ENCODE measurements around the gene TRIM2. TPM values are rescaled to one million over a fixed set of nuclear protein-coding genes. Genes with fewer than 3 reads are reported as not detected.
A peak's percentile ranks its signal among the peaks of the same experiment; 100 is the strongest.

Gene TRIM2
- total and polyA plus RNA-seq, 4 donors = 126 to 487 (median 173) TPM

DNA sequence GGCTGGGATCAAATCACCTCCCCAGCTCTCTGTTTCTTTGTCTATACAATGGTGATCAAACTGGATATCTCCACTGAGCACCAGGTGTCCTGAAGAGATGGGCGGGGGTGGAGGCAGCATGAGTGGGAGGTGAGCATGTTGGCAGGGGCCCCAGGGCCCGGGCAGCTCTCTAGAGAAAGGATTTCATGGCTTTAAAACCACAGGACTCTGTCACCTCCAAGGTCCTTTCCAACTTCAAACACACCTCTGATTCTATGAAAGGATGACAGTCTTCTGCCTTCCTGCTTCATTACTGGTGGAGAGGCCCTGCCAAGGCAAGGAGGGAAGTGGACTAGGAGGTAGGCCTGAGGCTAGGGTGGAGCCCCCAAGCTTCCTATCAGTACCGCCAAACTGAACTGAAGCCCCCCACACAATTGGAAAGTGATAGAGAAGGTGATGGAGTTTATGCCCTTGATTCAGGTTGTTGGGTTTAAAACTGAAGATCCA lies 38.6 kb downstream of the TRIM2 start:
- H3K4me1 ChIP-seq (ENCODE audit: control insufficient read depth, insufficient read depth, low read length) = peaks cover 23% of the 10 kb centered on the region
- H3K27ac ChIP-seq (ENCODE audit: low read depth, low read length) = no peak overlapping the region

DNA sequence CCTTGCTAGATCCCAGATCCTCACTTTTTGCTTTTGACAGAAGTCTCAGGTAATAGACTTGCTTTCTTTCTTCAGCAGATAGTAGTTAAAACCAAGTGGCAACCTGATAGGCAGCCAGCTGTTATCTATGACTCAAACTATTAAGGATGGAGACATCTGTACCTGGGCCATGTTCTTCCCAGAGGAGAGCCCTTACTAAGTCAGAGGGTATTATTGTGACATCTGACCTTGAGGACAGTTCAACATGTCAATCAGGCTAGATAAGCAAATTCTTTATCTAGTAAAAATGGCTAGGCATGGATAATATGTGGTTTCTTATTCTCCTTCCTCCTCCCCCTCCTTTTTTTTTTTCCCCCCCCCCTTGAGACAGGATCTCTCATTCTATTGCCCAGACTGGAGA lies 39.2 kb downstream of the TRIM2 start:
- Histone ChIP-seq H3K4me1 (ENCODE audit: control insufficient read depth, insufficient read depth, low read length) (peaks cover 23% of the 10 kb centered on the region), H3K4me3 (ENCODE audit: low read depth, low read length) (no peak overlapping the region), H3K27me3 (ENCODE audit: control insufficient read depth, insufficient read depth, low read length) (no peaks in the 10 kb centered on the region), H3K36me3 (ENCODE audit: control insufficient read depth, insufficient read depth, low read length) (peaks cover 16% of the 10 kb centered on the region), H3K9me3 (ENCODE audit: control insufficient read depth, insufficient read depth, low read length) (no peaks in the 10 kb centered on the region), H3K27ac (ENCODE audit: low read depth, low read length) (no peak overlapping the region)
- no peak for DNase-seq (ENCODE audit: low read depth in 4 of 6, low spot score in 6 of 6)

More for the DNA sequence above, 38.6 kb downstream of the TRIM2 start:
- WGBS (ENCODE audit: insufficient coverage) = 88% methylated on average over 2 of the region's 3 CpGs
- Histone ChIP-seq H3K27me3 (ENCODE audit: control insufficient read depth, insufficient read depth, low read length) (no peaks in the 10 kb centered on the region), H3K9me3 (ENCODE audit: control insufficient read depth, insufficient read depth, low read length) (no peaks in the 10 kb centered on the region), H3K36me3 (ENCODE audit: control insufficient read depth, insufficient read depth, low read length) (peaks cover 16% of the 10 kb centered on the region), H3K4me3 (ENCODE audit: low read depth, low read length) (no peak overlapping the region)
- no peak for DNase-seq (ENCODE audit: low read depth in 4 of 6, low spot score in 6 of 6)

DNA sequence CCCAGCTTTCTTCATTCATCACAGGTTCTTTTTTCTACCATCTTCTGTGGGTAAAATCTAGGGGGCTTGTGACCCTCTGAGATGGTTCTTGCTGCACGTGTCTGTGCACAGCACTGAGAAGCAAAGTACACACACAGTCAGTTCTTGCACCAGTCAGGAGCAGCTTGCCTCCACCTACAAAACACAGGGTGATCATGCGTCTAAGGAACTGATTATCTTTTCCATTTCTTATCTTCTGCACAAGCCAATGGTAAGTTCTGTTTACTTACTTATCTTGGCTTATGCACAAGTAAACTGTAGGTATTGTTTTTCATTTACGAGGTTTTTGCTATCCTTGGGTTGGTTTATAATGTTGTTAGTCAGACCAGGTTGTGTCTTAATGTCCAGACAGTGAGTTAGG lies 40.7 kb downstream of the TRIM2 start:
- DNase-seq (ENCODE audit: low read depth in 4 of 6, low spot score in 6 of 6) = no peak
- WGBS (ENCODE audit: insufficient coverage) = 33% methylated on average over 1 of the region's 3 CpGs
- no peaks in the 10 kb centered on the region for H3K27me3 ChIP-seq (ENCODE audit: control insufficient read depth, insufficient read depth, low read length)
- no peaks in the 10 kb centered on the region for H3K9me3 ChIP-seq (ENCODE audit: control insufficient read depth, insufficient read depth, low read length)
- H3K36me3 ChIP-seq (ENCODE audit: control insufficient read depth, insufficient read depth, low read length) = peaks cover 12% of the 10 kb centered on the region
- H3K4me3 ChIP-seq (ENCODE audit: low read depth, low read length) = no peak overlapping the region
- H3K27ac ChIP-seq (ENCODE audit: low read depth, low read length) = no peak overlapping the region
- H3K4me1 ChIP-seq (ENCODE audit: control insufficient read depth, insufficient read depth, low read length) = peaks cover 35% of the 10 kb centered on the region

DNA sequence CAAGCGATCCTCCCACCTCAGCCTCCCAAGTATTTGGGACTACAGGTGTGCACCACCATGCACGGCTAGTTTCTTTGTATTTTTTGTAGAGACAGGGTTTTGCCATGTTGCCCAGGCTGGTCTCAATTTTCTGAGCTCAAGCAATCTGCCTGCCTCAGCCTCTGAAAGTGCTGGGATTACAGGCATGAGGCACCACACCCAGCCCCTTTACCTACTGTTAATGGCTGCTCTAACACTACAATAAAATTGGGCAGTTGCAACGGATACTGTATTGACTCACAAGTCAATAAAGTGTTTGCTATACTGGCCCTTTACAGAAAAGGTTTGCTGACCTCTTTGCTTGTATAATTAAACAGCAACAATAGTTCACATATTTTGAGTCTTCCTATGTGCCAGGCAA lies 41.5 kb downstream of the TRIM2 start:
- no peaks in the 10 kb centered on the region for H3K9me3 ChIP-seq (ENCODE audit: control insufficient read depth, insufficient read depth, low read length)
- H3K4me3 ChIP-seq (ENCODE audit: low read depth, low read length) = no peak overlapping the region
- no peak overlapping the region for H3K27ac ChIP-seq (ENCODE audit: low read depth, low read length)
- peaks cover 43% of the 10 kb centered on the region for H3K4me1 ChIP-seq (ENCODE audit: control insufficient read depth, insufficient read depth, low read length)
- no peaks in the 10 kb centered on the region for H3K27me3 ChIP-seq (ENCODE audit: control insufficient read depth, insufficient read depth, low read length)
- DNase-seq (ENCODE audit: low read depth in 4 of 6, low spot score in 6 of 6) = no peak
- no CpG with 5 or more reads among the region's 3 CpGs for WGBS (ENCODE audit: insufficient coverage)
- peaks cover 10% of the 10 kb centered on the region for H3K36me3 ChIP-seq (ENCODE audit: control insufficient read depth, insufficient read depth, low read length)

DNA sequence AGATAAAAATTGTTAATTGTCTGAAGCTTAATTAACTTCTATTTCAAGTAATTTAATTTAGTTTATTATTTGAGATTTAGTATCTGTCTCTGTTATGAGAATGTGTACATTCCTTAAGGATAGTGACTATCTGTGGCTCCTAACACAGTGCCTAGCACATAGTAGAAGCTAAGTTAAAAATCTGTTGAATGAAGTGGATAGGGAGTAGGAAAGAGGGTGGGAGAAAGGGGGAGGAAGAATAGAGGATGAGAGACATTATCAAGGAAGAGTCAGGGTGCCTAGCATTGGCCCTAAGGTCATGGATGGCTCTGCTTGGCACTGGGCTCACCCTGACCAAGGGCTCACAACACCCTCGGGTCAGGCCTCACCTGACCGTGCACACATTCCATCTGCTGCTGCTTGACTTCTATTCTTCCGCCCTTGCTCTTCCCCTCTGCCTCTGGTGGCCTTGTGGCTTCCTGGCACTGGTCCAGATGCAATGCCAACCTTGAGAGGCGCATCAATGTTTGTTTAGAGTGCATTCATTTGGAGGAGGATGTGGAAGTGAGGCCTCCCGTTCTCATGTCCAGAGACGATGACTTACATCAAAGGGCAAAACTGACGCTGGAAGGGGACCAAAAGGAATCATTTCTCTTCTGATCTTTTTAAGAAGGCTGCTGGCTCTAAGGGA lies 42.3 kb downstream of the TRIM2 start:
- no peak overlapping the region for H3K27ac ChIP-seq (ENCODE audit: low read depth, low read length)
- no peaks in the 10 kb centered on the region for H3K27me3 ChIP-seq (ENCODE audit: control insufficient read depth, insufficient read depth, low read length)
- WGBS (ENCODE audit: insufficient coverage) = 45% methylated on average over 7 of the region's 7 CpGs
- no peak overlapping the region for H3K4me3 ChIP-seq (ENCODE audit: low read depth, low read length)
- peaks cover 3% of the 10 kb centered on the region for H3K36me3 ChIP-seq (ENCODE audit: control insufficient read depth, insufficient read depth, low read length)
- no peak for DNase-seq (ENCODE audit: low read depth in 4 of 6, low spot score in 6 of 6)
- H3K4me1 ChIP-seq (ENCODE audit: control insufficient read depth, insufficient read depth, low read length) = peaks cover 36% of the 10 kb centered on the region
- no peaks in the 10 kb centered on the region for H3K9me3 ChIP-seq (ENCODE audit: control insufficient read depth, insufficient read depth, low read length)

DNA sequence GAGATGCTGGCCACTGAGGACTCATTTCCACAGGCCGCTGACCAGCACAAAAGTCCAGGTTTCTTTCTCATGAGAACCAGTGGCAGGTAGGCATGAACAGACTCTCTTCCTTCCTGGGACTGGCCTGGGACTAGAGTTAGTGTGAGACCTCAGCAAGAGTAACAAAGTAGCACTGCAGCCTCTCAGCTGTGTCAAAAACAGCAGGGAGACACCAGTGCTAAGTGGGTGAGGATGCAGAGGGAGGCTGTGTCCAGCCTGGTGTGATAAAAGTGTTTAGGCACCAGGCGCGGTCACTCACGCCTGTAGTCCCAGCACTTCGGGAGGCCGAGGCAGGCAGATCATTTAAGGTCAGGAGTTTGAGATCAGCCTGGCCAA lies 42.9 kb downstream of the TRIM2 start:
- H3K27me3 ChIP-seq (ENCODE audit: control insufficient read depth, insufficient read depth, low read length) = no peaks in the 10 kb centered on the region
- H3K4me3 ChIP-seq (ENCODE audit: low read depth, low read length) = no peak overlapping the region
- no peak for DNase-seq (ENCODE audit: low read depth in 4 of 6, low spot score in 6 of 6)
- WGBS (ENCODE audit: insufficient coverage) = 93% methylated on average over 5 of the region's 6 CpGs
- no peak overlapping the region for H3K27ac ChIP-seq (ENCODE audit: low read depth, low read length)
- peaks cover 3% of the 10 kb centered on the region for H3K36me3 ChIP-seq (ENCODE audit: control insufficient read depth, insufficient read depth, low read length)
- H3K9me3 ChIP-seq (ENCODE audit: control insufficient read depth, insufficient read depth, low read length) = no peaks in the 10 kb centered on the region
- H3K4me1 ChIP-seq (ENCODE audit: control insufficient read depth, insufficient read depth, low read length) = peaks cover 36% of the 10 kb centered on the region

DNA sequence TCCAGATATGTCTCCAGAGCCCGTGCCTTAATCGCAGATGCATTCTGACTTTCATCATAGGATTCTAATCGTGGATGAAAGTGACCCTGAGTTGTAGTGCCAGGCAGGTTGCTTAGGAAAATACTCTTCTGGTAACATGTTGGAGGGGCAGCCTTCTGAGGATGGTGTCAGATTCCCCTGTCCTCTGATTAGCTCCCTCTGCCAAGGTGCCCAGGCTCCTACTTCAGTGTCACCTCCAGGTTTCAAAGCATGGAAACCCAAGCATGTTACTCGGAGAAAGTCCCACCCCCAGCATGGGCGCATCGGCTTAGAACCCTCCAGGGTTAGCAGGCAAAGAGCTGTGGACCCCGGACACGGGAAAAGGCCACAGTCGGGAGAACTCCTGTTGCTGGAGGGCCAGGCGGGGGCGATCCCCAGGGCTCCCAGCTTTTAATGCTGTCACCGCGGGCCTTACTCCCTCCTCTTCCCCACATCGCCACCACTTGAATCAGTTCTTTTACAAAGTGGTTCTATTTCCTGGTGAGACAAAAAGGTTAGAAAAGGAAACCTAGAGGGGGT lies 44.5 kb downstream of the TRIM2 start:
- WGBS (ENCODE audit: insufficient coverage) = 21% methylated on average over 11 of the region's 14 CpGs
- peak overlapping the region; percentile 86 for H3K27ac ChIP-seq (ENCODE audit: low read depth, low read length)
- peak in 1 of 6 donors; percentile 43 for DNase-seq (ENCODE audit: low read depth in 4 of 6, low spot score in 6 of 6)
- peaks cover 28% of the 10 kb centered on the region for H3K4me1 ChIP-seq (ENCODE audit: control insufficient read depth, insufficient read depth, low read length)
- H3K36me3 ChIP-seq (ENCODE audit: control insufficient read depth, insufficient read depth, low read length) = peaks cover 3% of the 10 kb centered on the region
- no peaks in the 10 kb centered on the region for H3K9me3 ChIP-seq (ENCODE audit: control insufficient read depth, insufficient read depth, low read length)
- peak overlapping the region; percentile 46 for H3K4me3 ChIP-seq (ENCODE audit: low read depth, low read length)
- no peaks in the 10 kb centered on the region for H3K27me3 ChIP-seq (ENCODE audit: control insufficient read depth, insufficient read depth, low read length)

DNA sequence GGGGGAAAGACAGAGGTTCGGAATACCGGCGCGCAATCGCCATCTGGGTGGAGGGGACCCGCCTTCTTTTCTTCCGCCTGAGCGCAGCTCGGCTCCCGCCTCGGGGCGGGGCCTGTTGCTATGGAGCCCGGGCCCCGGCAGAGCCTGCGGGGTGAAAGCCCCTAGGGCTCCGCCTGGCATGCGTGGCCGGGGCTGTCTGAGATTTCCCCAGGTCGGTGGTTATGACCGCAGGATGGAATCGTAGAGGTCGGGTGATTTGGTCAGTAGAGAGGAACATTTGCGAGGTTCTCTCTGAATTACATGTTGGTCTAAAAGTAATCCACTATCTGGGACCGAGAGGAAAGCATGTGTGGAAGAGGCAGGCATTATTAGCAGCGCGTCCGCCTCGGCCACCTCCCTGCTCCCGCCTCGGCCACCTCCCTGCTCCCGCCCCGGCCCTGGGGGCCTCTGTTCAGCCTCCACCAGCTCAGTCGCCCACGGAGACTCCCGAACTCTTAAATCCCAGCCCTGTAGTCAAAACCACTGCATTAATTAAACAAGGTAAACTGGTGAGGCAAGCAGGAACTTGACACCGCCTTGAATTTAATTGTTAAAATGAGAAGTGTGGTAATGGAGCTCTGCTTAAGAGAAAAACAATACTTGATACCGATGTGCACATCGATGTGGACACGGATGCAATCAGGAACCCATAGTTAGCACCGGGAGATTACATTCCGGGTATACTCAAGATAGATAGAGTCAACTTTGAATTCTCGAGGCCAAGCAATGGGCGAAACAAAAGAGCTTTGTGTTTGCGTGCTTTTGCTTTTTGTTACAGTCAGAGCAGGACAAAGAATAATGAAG lies 45.2 kb downstream of the TRIM2 start:
- whole genome bisulfite sequencing (ENCODE audit: insufficient coverage) = 3% methylated on average over 40 of the region's 44 CpGs
- peaks cover 31% of the 10 kb centered on the region for H3K4me1 ChIP-seq (ENCODE audit: control insufficient read depth, insufficient read depth, low read length)

DNA sequence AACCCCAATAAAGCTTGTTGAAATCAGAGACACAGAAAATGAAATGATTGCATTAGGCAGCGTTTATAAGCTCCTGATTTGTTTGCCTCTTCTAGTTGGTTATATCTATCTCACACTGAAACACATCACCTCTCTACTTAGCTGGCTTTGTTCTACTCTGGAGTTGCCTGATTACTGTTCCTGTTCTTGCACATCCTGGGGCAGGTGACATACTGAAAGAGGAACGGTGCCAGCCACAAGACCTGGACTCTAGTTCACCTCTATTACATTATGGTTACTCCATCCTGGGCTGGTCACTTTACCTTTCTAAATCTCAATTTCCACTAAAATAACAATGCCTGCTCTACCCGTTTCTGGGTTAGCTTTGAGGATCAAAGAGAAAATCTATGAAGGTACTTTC lies 47.9 kb downstream of the TRIM2 start:
- Histone ChIP-seq H3K9me3 (ENCODE audit: control insufficient read depth, insufficient read depth, low read length) (no peaks in the 10 kb centered on the region), H3K27me3 (ENCODE audit: control insufficient read depth, insufficient read depth, low read length) (no peaks in the 10 kb centered on the region), H3K36me3 (ENCODE audit: control insufficient read depth, insufficient read depth, low read length) (peaks cover 2% of the 10 kb centered on the region), H3K4me1 (ENCODE audit: control insufficient read depth, insufficient read depth, low read length) (peaks cover 28% of the 10 kb centered on the region), H3K4me3 (ENCODE audit: low read depth, low read length) (no peak overlapping the region), H3K27ac (ENCODE audit: low read depth, low read length) (no peak overlapping the region)
- WGBS (ENCODE audit: insufficient coverage) = 80% methylated on average over 2 of the region's 3 CpGs
- DNase-seq (ENCODE audit: low read depth in 4 of 6, low spot score in 6 of 6) = no peak

More for the DNA sequence above, 45.2 kb downstream of the TRIM2 start:
- Histone ChIP-seq H3K9me3 (ENCODE audit: control insufficient read depth, insufficient read depth, low read length) (no peaks in the 10 kb centered on the region), H3K4me3 (ENCODE audit: low read depth, low read length) (peak overlapping the region; percentile 46), H3K36me3 (ENCODE audit: control insufficient read depth, insufficient read depth, low read length) (peaks cover 3% of the 10 kb centered on the region), H3K27ac (ENCODE audit: low read depth, low read length) (peak overlapping the region; percentile 86), H3K27me3 (ENCODE audit: control insufficient read depth, insufficient read depth, low read length) (no peaks in the 10 kb centered on the region)
- peak in 4 of 6 donors; percentile 74 to 94 (median 85) for DNase-seq (ENCODE audit: low read depth in 4 of 6, low spot score in 6 of 6)
